ENCODE data around the gene PLCD1. TPM values are rescaled to one million over a fixed set of nuclear protein-coding genes. Genes with fewer than 3 reads are reported as not detected.

The PLCD1 gene
- total and polyA plus RNA-seq, 8 donors, result 7.5 to 15.6 (median 10.1) TPM

DNA sequence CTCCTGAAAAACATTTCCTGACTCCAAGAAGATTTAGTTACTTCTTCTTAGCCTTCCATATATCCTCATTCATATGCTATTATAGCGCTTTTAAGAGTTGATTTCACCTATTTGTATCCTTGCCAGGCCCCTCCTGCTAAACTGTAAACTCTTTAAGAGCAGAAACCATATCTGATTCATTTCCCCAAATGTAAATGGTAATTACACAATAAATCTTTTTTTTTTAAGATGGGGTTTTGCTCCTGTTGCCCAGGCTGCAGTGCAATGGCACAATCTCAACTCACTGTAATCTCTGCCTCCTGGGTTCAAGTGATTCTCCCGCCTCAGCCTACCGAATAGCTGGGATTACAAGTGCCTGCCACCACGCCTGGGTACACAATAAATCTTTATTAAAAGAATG, 14.0 kb upstream of the PLCD1 start:
- H3K36me3 ChIP-seq, result no peaks in the 10 kb centered on the region
- no peak for DNase-seq
- no peaks in the 10 kb centered on the region for H3K27me3 ChIP-seq
- intact Hi-C loops (cut with DNase I), result no loop called here
- whole genome bisulfite sequencing, 2 donors, result 84 to 87% methylated on average over 4 of the region's 4 CpGs
- no peaks in the 10 kb centered on the region for H3K4me1 ChIP-seq
- no peak for ATAC-seq
- H3K4me3 ChIP-seq, result no peak overlapping the region
- H3K27ac ChIP-seq, result no peak overlapping the region
- TF ChIP-seq, protein P1, sequence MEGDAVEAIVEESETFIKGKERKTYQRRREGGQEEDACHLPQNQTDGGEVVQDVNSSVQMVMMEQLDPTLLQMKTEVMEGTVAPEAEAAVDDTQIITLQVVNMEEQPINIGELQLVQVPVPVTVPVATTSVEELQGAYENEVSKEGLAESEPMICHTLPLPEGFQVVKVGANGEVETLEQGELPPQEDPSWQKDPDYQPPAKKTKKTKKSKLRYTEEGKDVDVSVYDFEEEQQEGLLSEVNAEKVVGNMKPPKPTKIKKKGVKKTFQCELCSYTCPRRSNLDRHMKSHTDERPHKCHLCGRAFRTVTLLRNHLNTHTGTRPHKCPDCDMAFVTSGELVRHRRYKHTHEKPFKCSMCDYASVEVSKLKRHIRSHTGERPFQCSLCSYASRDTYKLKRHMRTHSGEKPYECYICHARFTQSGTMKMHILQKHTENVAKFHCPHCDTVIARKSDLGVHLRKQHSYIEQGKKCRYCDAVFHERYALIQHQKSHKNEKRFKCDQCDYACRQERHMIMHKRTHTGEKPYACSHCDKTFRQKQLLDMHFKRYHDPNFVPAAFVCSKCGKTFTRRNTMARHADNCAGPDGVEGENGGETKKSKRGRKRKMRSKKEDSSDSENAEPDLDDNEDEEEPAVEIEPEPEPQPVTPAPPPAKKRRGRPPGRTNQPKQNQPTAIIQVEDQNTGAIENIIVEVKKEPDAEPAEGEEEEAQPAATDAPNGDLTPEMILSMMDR (IDR thresholded peaks at IDR 0.05), result no peak
- no peaks in the 10 kb centered on the region for H3K9me3 ChIP-seq
- no peak for FAIRE-seq

DNA sequence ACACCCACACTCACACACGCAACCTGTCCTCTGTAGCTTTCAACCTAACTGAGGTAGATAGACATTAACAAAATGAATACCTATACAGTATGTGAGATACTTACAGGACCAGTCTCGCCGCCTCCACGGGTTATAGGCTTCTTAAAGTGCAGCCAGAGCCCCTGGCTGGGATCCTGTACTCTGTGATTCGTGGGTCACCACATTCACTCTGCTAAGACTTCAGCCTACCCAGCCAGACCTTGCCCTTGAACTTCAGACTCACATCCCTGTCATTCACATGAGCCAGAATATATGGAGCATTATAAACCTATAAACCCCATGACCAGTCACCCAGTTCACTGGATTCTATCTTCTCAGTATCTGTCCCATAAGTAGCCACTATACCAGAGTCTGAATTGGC, 11.0 kb upstream of the PLCD1 start:
- no peaks in the 10 kb centered on the region for H3K9me3 ChIP-seq
- ATAC-seq, result no peak
- no peak for FAIRE-seq
- H3K4me3 ChIP-seq, result no peak overlapping the region
- H3K4me1 ChIP-seq, result no peaks in the 10 kb centered on the region
- H3K27ac ChIP-seq, result no peak overlapping the region
- 87 to 89% methylated on average over 5 of the region's 5 CpGs for WGBS, 2 donors
- intact Hi-C loops (cut with DNase I), result no loop called here
- TF ChIP-seq, protein P1 (IDR thresholded peaks at IDR 0.05), result no peak
- DNase-seq, result no peak
- no peaks in the 10 kb centered on the region for H3K36me3 ChIP-seq
- H3K27me3 ChIP-seq, result no peaks in the 10 kb centered on the region

DNA sequence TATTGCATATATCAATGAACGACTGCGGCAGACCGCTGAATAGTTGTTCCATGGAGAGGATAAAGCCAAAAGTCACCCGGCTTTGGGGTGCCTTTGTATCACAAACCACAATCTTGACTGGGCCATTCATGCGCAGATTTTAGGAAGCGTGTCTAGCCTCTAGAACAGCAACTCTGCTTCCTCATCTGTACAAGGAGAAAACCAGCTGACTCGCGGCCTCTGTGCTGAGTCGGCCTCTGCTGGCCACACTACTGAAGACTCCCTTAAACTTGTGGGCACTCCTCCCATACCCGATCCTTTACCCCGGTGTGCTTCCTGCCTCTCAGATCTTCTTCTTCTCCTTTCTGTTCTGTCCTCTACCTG, 10.4 kb upstream of the PLCD1 start:
- Histone ChIP-seq H3K27me3 (no peaks in the 10 kb centered on the region), H3K27ac (no peak overlapping the region), H3K36me3 (no peaks in the 10 kb centered on the region), H3K9me3 (no peaks in the 10 kb centered on the region), H3K4me1 (no peaks in the 10 kb centered on the region), H3K4me3 (peak overlapping the region in 1 of 4 donors; percentile 45)
- DNase-seq (peak in 1 of 6 donors; percentile 61), FAIRE-seq (no peak), ATAC-seq (peak; percentile 56 to 91 (median 84))
- WGBS, 2 donors, result 47 to 51% methylated on average over 11 of the region's 11 CpGs
- TF ChIP-seq, protein P1 (IDR thresholded peaks at IDR 0.05), result no peak
- intact Hi-C loops (cut with DNase I), result no loop called here

DNA sequence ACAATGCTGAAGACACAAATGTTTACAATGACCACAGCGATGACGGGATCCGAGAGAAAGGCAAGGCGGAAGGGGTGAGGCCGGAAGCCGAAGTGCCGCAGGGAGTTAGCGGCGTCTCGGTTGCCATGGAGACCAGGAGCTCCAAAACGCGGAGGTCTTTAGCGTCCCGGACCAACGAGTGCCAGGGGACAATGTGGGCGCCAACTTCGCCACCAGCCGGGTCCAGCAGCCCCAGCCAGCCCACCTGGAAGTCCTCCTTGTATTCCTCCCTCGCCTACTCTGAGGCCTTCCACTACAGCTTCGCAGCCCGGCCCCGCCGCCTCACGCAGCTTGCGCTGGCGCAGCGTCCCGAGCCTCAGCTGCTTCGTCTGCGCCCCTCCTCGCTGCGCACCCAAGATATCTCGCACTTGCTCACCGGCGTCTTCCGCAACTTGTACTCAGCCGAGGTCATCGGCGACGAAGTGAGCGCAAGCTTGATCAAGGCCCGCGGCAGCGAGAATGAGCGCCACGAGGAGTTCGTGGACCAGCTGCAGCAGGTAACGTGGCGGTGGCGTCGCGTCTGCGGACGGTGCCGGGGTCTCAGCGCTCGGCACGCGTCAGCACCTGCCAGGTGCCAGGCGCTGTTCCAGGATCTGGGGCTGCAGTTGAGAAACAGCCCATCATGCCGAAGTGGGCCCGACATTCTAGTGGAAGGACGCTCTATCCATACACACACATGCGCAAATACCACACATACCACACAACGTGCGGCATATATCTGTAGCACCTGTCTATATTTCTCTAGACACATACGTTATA, 9.9 kb upstream of the PLCD1 start, which contains the start of gene DLEC1:
TSS of gene DLEC1 (plus strand) at position 108 of the 798 bp plus-strand sequence. CDS start at position 126, 18 bp downstream.
- WGBS, 2 donors, result 12 to 13% methylated on average over 67 of the region's 67 CpGs
- peak within 1 kb of the TSS in 3 of 4 donors; percentile 3 to 45 (median 22) for H3K4me3 ChIP-seq
- FAIRE-seq, result no peak

More for the DNA sequence above, 9.9 kb upstream of the PLCD1 start, which contains the start of gene DLEC1:
- Histone ChIP-seq H3K27ac (no peak within 1 kb of the TSS), H3K27me3 (no peaks in the 10 kb centered on the region), H3K36me3 (no peaks in the 10 kb centered on the region), H3K4me1 (no peaks in the 10 kb centered on the region), H3K9me3 (no peaks in the 10 kb centered on the region)
- intact Hi-C loops (cut with DNase I), result no loop called here
- DNase-seq (peak in 1 of 6 donors; percentile 61), ATAC-seq (peak in 3 of 4 donors; percentile 63 to 77 (median 69))
- TF ChIP-seq, protein P1 (IDR thresholded peaks at IDR 0.05), result no peak
